DND-41 (cell line): Measurements from ENCODE around the gene DRP2.

Experiments used
- ATAC-seq: fragments of 200-7000 bp; cut with Tn5 transposase; 3 replicates; pipeline ENCODE4 v1.9.1; 2021; ENCODE audit warnings: low read depth; ENCODE audit not compliant: insufficient read depth
- DNase-seq: peaks from one replicate; pipeline ENCODE4 v3.0.0-alpha.2; 2020
- H2AFZ ChIP-seq: 2 replicates; pipeline ENCODE4 v1.6.0; 2012; ENCODE audit warnings: low read depth, low read length
- H3K27ac ChIP-seq: 2 replicates; pipeline ENCODE4 v1.5.1; 2012; ENCODE audit warnings: low read length, inconsistent platforms
- H3K27me3 ChIP-seq: fragments of 200-600 bp; sonication (generic); 2 replicates; pipeline ENCODE4 v1.6.0; 2012; ENCODE audit warnings: low read length, mild to moderate bottlenecking, inconsistent platforms; ENCODE audit not compliant: insufficient read depth, poor library complexity
- H3K36me3 ChIP-seq: 2 replicates; pipeline ENCODE4 v1.5.1; 2012; ENCODE audit warnings: low read length, inconsistent platforms; ENCODE audit not compliant: insufficient read depth
- H3K4me1 ChIP-seq: 2 replicates; pipeline ENCODE4 v1.5.1; 2012; ENCODE audit warnings: mild to moderate bottlenecking, low read length; ENCODE audit not compliant: insufficient read depth
- H3K4me2 ChIP-seq: 2 replicates; pipeline ENCODE4 v1.6.0; 2012; ENCODE audit warnings: mild to moderate bottlenecking, moderate library complexity, low read length, inconsistent platforms; ENCODE audit not compliant: insufficient read depth
- H3K4me3 ChIP-seq, 2 experiments: fragments of 200-600 bp in 1 of 2; shearing (Covaris generic) in 1 of 2; 2 replicates each; pipeline ENCODE4 v1.5.1; 2012 to 2016; ENCODE audit warnings: inconsistent platforms in 2 of 2, low read length in 2 of 2, mild to moderate bottlenecking in 2 of 2, low read depth in 1 of 2, moderate library complexity in 1 of 2
- H3K79me2 ChIP-seq: 2 replicates; pipeline ENCODE4 v1.6.0; 2012; ENCODE audit warnings: low read length, inconsistent platforms; ENCODE audit not compliant: insufficient read depth
- H3K9ac ChIP-seq: 2 replicates; pipeline ENCODE4 v1.6.0; 2012; ENCODE audit warnings: low read depth, mild to moderate bottlenecking, inconsistent platforms, low read length, moderate library complexity
- H3K9me3 ChIP-seq: 2 replicates; pipeline ENCODE4 v1.5.1; 2012; ENCODE audit warnings: low read length, moderate library complexity, mild to moderate bottlenecking, inconsistent platforms; ENCODE audit not compliant: insufficient read depth, severe bottlenecking
- H4K20me1 ChIP-seq: 2 replicates; pipeline ENCODE4 v1.6.0; 2012; ENCODE audit warnings: low read length; ENCODE audit not compliant: insufficient read depth
- CTCF ChIP-seq: IDR thresholded peaks from 2 replicates; pipeline ENCODE4 v1.5.1; 2012; ENCODE audit warnings: borderline replicate concordance, low read length, moderate library complexity, mild to moderate bottlenecking; ENCODE audit not compliant: poor library complexity, severe bottlenecking; ENCODE audit errors: extremely low read depth
- EZH2 ChIP-seq: IDR thresholded peaks from 3 replicates; pipeline ENCODE4 v1.6.1; 2012; ENCODE audit warnings: borderline replicate concordance, low read depth, mild to moderate bottlenecking, moderate library complexity, low read length, inconsistent platforms; ENCODE audit not compliant: severe bottlenecking

Gene DRP2

DNA sequence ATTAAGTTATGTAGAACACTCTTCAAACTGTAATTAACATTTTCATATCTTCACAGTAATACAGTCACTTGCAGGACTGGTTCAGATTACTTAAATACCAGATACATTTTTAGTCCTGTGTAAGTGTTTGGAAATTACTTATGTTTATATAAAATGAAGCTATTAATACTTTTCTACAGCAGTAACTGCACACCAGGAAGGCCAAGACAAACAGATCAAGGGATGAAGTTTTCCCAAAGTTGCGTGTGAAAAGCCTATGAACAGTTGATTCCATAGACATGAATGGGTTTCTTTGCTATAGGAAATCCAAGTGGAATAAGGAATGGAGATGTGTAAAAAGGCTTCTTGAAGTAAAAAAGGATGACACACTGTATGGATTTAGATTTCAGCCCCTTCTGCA is 28.9 kb upstream of the DRP2 start:
- no peaks in the 10 kb centered on the region for H4K20me1 ChIP-seq
- H3K4me2 ChIP-seq = no peak overlapping the region
- H3K27ac ChIP-seq = no peak overlapping the region
- no peaks in the 10 kb centered on the region for H3K9me3 ChIP-seq
- no peak overlapping the region for H2AFZ ChIP-seq
- no peaks in the 10 kb centered on the region for H3K36me3 ChIP-seq
- no peak overlapping the region for H3K9ac ChIP-seq
- ATAC-seq = no peak
- no peak overlapping the region for H3K4me3 ChIP-seq
- no peak for TF ChIP-seq CTCF
- no peak for TF ChIP-seq EZH2
- H3K27me3 ChIP-seq = no peaks in the 10 kb centered on the region
- H3K4me1 ChIP-seq = no peaks in the 10 kb centered on the region
- DNase-seq = no peak
- no peaks in the 10 kb centered on the region for H3K79me2 ChIP-seq

DNA sequence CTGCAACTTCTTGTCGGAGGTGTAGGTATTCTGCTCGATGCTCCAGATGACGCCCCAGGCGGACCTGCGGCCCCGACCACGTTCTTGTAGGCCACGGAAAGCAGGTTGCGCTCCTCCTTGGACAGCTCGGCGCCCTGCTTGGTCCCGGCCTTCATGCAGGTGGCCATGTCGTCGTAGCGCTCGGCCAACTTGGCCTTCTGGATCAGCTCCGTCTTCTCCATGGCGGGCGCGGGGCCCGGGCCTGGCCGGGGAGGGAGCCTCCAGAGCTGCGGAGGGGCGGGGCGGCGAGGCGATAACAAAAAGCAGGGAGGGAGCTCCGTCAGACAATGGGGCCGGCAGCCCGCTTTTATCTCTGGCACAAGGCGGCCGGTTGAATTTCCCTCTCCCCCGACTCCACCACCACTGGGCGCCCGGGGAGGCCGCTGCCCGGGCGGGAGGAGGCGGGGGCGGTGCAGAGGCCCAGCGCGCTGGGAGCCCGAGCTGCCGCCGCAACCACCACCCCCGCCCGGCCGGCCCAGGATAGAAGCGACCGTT is 28.3 kb upstream of the DRP2 start:
- H3K4me1 ChIP-seq = no peaks in the 10 kb centered on the region
- H3K27ac ChIP-seq = no peak overlapping the region
- DNase-seq (no peak), ATAC-seq (no peak)
- no peak overlapping the region for H3K4me2 ChIP-seq
- TF ChIP-seq EZH2 (no peak), CTCF (no peak)
- H3K27me3 ChIP-seq = no peaks in the 10 kb centered on the region
- H4K20me1 ChIP-seq = no peaks in the 10 kb centered on the region
- H3K79me2 ChIP-seq = no peaks in the 10 kb centered on the region
- H3K9me3 ChIP-seq = no peaks in the 10 kb centered on the region
- no peak overlapping the region for H3K9ac ChIP-seq
- H3K36me3 ChIP-seq = no peaks in the 10 kb centered on the region
- no peak overlapping the region for H2AFZ ChIP-seq
- H3K4me3 ChIP-seq = no peak overlapping the region

GRCh38 chrX:101195442-101196173 is 24.0 kb upstream of the DRP2 start:
- no peaks in the 10 kb centered on the region for H3K9me3 ChIP-seq
- no peak overlapping the region for H3K4me3 ChIP-seq
- no peak overlapping the region for H3K27ac ChIP-seq
- no peak overlapping the region for H3K4me2 ChIP-seq
- no peaks in the 10 kb centered on the region for H3K4me1 ChIP-seq
- H4K20me1 ChIP-seq = no peaks in the 10 kb centered on the region
- H2AFZ ChIP-seq = no peak overlapping the region
- H3K79me2 ChIP-seq = no peaks in the 10 kb centered on the region
- DNase-seq = no peak
- no peaks in the 10 kb centered on the region for H3K36me3 ChIP-seq
- TF ChIP-seq EZH2 = no peak
- no peak for TF ChIP-seq CTCF
- ATAC-seq = no peak
- H3K27me3 ChIP-seq = no peaks in the 10 kb centered on the region
- H3K9ac ChIP-seq = no peak overlapping the region
